ENCODE results near the gene GRIK4. TPM values are rescaled to one million over a fixed set of nuclear protein-coding genes. Genes with fewer than 3 reads are reported as not detected.

GRIK4 gene
- total RNA-seq, 1 experiment from 2014 or later = 3.3 TPM

GRCh38 chr11:120904116-120904515 is 392.6 kb downstream of the GRIK4 start:
- Mint-ChIP-seq H3K36me3 (no peaks in the 10 kb centered on the region), H3K27ac (no peak overlapping the region), H3K9me3 (no peaks in the 10 kb centered on the region), H3K27me3 (ENCODE audit: low read depth) (0 out of 2 replicates have a peak, but pooled peaks cover 2% of the 10 kb centered on the region), H3K4me3 (no peak overlapping the region), H3K4me1 (peaks cover 9% of the 10 kb centered on the region)
- DNase-seq (ENCODE audit: low spot score) (no peak), ATAC-seq (no peak)
- ChIA-PET CTCF (interaction anchor here (1.1 to 1.5 kb wide), 3 partner anchors 8 to 219 kb away, joined by 3 to 6 read pairs (median 5); no protein-coding TSS in a partner anchor), POLR2A (no interaction called here)
- TF ChIP-seq SOX15 (CRISPR knock-in tag; IDR thresholded peaks at IDR 0.05) = no peak
- no peak for TF ChIP-seq HMGA2 (CRISPR knock-in tag; IDR thresholded peaks at IDR 0.05)
- TF ChIP-seq CREM (CRISPR knock-in tag; IDR thresholded peaks at IDR 0.05) = no peak
- TF ChIP-seq ETV6 (CRISPR knock-in tag; IDR thresholded peaks at IDR 0.05) = no peak
- no peak for TF ChIP-seq MYBL2 (CRISPR knock-in tag; IDR thresholded peaks at IDR 0.05)
- no peak for TF ChIP-seq STAT6 (CRISPR knock-in tag; conservative IDR thresholded peaks at IDR 0.05; ENCODE audit: low read depth)
- no peak for TF ChIP-seq E2F4 (CRISPR knock-in tag; IDR thresholded peaks at IDR 0.05; ENCODE audit: borderline replicate concordance, low read depth)
- TF ChIP-seq ZBTB43 (CRISPR knock-in tag; IDR thresholded peaks at IDR 0.05) = no peak

GRCh38 chr11:120906766-120907165 is 395.2 kb downstream of the GRIK4 start:
- 0 out of 2 replicates have a peak, but pooled peaks cover 2% of the 10 kb centered on the region for H3K27me3 Mint-ChIP-seq (ENCODE audit: low read depth)
- ATAC-seq (no peak), DNase-seq (ENCODE audit: low spot score) (no peak)
- H3K4me1 Mint-ChIP-seq = no peaks in the 10 kb centered on the region
- no peaks in the 10 kb centered on the region for H3K36me3 Mint-ChIP-seq
- no peak for TF ChIP-seq TP53 (CRISPR knock-in tag; IDR thresholded peaks at IDR 0.05)
- no peak for TF ChIP-seq IRF2 (CRISPR knock-in tag; IDR thresholded peaks at IDR 0.05; ENCODE audit: borderline replicate concordance, low read depth)
- TF ChIP-seq GABPB1 (CRISPR knock-in tag; IDR thresholded peaks at IDR 0.05) = no peak
- no peak for TF ChIP-seq RORB (CRISPR knock-in tag; IDR thresholded peaks at IDR 0.05)
- no peak for TF ChIP-seq ZNF423 (CRISPR knock-in tag; IDR thresholded peaks at IDR 0.05)
- TF ChIP-seq E2F4 (CRISPR knock-in tag; IDR thresholded peaks at IDR 0.05; ENCODE audit: borderline replicate concordance, low read depth) = no peak
- H3K27ac Mint-ChIP-seq = no peak overlapping the region
- no peak overlapping the region for H3K4me3 Mint-ChIP-seq
- ChIA-PET POLR2A (no interaction called here), CTCF (no interaction called here)
- H3K9me3 Mint-ChIP-seq = peaks cover 5% of the 10 kb centered on the region; the same call in 1 of the 2 replicates

- ChIA-PET CTCF (no interaction called here), POLR2A (no interaction called here)
- DNase-seq (ENCODE audit: low spot score) = no peak
- ATAC-seq = no peak
- Mint-ChIP-seq H3K27ac (no peak overlapping the region), H3K36me3 (no peaks in the 10 kb centered on the region), H3K4me3 (no peak overlapping the region), H3K4me1 (peaks cover 9% of the 10 kb centered on the region), H3K9me3 (peaks cover 5% of the 10 kb centered on the region; the same call in 1 of the 2 replicates), H3K27me3 (ENCODE audit: low read depth) (peaks cover 2% of the 10 kb centered on the region; the same call in 1 of the 2 replicates)
- TF ChIP-seq ZNF416 (CRISPR knock-in tag; IDR thresholded peaks at IDR 0.05) (no peak), E2F1 (CRISPR knock-in tag; IDR thresholded peaks at IDR 0.05) (no peak), TP53 (CRISPR knock-in tag; IDR thresholded peaks at IDR 0.05) (no peak), ERG (CRISPR knock-in tag; IDR thresholded peaks at IDR 0.05) (no peak), JUN (CRISPR knock-in tag; IDR thresholded peaks at IDR 0.05) (no peak), CREM (CRISPR knock-in tag; IDR thresholded peaks at IDR 0.05) (no peak), HMGXB4 (CRISPR knock-in tag; IDR thresholded peaks at IDR 0.05) (no peak), TCF7 (CRISPR knock-in tag; IDR thresholded peaks at IDR 0.05; ENCODE audit: low read depth) (no peak), NFE2L1 (CRISPR knock-in tag; IDR thresholded peaks at IDR 0.05) (no peak)
Measured at GRCh38 chr11:120907971-120908370, 396.4 kb downstream of the GRIK4 start.

Measured in WTC11 (cell line).